SK-N-SH (cell line): ENCODE results near the gene GPR17.

Experiments used
- EZH2phosphoT487 ChIP-seq: fragments of 200-600 bp; sonication (generic); IDR thresholded peaks from 2 replicates; pipeline ENCODE4 v1.6.1; 2017; ENCODE audit warnings: low read depth, mixed run types, mild to moderate bottlenecking, antibody characterized with exemption, moderate library complexity, borderline replicate concordance
- FOSL2 ChIP-seq: IDR thresholded peaks from 2 replicates; pipeline ENCODE4 v1.4.0; 2012; ENCODE audit warnings: low read depth, mild to moderate bottlenecking, moderate library complexity, borderline replicate concordance
- TF ChIP-seq, protein P1 (sequence below): fragments of 200-600 bp; sonication (generic); IDR thresholded peaks from 2 replicates; pipeline ENCODE4 v1.6.1; 2017; ENCODE audit warnings: antibody characterized with exemption, mild to moderate bottlenecking, moderate library complexity

DNA sequence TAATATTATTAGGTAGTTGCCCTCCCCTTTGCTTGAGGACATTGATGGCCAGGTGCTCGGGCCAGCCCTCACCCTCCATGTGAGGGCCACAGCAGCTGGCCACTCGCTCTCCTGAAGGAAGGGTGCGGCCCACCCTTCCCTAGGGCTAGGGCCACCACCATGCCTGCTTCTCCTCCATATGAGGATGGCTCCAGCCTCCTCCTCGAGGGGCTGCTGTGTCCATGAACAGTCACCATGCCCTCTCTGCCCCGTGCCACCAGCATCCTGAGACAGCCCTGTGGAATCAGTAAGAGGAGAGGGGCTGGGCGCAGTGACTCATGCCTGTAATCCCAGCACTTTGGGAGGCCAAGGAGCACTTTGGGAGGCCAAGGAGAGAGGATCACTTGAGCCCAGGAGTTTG lies 2.4 kb downstream of the GPR17 start:
- TF ChIP-seq EZH2phosphoT487: no peak
- no peak for TF ChIP-seq FOSL2
- TF ChIP-seq, protein P1, sequence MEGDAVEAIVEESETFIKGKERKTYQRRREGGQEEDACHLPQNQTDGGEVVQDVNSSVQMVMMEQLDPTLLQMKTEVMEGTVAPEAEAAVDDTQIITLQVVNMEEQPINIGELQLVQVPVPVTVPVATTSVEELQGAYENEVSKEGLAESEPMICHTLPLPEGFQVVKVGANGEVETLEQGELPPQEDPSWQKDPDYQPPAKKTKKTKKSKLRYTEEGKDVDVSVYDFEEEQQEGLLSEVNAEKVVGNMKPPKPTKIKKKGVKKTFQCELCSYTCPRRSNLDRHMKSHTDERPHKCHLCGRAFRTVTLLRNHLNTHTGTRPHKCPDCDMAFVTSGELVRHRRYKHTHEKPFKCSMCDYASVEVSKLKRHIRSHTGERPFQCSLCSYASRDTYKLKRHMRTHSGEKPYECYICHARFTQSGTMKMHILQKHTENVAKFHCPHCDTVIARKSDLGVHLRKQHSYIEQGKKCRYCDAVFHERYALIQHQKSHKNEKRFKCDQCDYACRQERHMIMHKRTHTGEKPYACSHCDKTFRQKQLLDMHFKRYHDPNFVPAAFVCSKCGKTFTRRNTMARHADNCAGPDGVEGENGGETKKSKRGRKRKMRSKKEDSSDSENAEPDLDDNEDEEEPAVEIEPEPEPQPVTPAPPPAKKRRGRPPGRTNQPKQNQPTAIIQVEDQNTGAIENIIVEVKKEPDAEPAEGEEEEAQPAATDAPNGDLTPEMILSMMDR: no peak
